HEK293 (cell line): ENCODE data around the gene PTPRH.
A peak's percentile ranks its signal among the peaks of the same experiment; 100 is the strongest.

Experiments
- CTCF ChIA-PET: fragments of 350-600 bp; formaldehyde crosslinking; extraction: SDS; loops from one replicate; lab custom pipeline; 2021; ENCODE audit warnings: antibody characterized with exemption; lab: Yijun Ruan, JAX
- POLR2A ChIA-PET: fragments of 300-600 bp; formaldehyde crosslinking; extraction: SDS; loops from one replicate; lab custom pipeline; 2020; ENCODE audit warnings: antibody characterized with exemption, inconsistent platforms; lab: Yijun Ruan, JAX
- H3K27ac ChIP-seq: fragments of 200-500 bp; sonication (Bioruptor generic); 2 replicates; pipeline ENCODE4 v1.5.1; 2014; ENCODE audit warnings: low read depth, low read length, control low read depth, inconsistent platforms; ENCODE audit errors: extremely low read depth
- H3K36me3 ChIP-seq, 2 experiments: fragments of 200-500 bp in 1 of 2; sonication (Bioruptor generic) in 1 of 2; 1 replicate in 1 of 2; 2 replicates in 1 of 2; pipeline ENCODE4 v1.5.1; 2014 to 2017; ENCODE audit warnings: inconsistent platforms in 2 of 2, low read length in 2 of 2; ENCODE audit not compliant: control insufficient read depth in 2 of 2, insufficient read depth in 1 of 2
- H3K4me1 ChIP-seq: fragments of 200-500 bp; sonication (Bioruptor generic); 2 replicates; pipeline ENCODE4 v1.5.1; 2014; ENCODE audit warnings: mild to moderate bottlenecking, low read length, inconsistent platforms; ENCODE audit not compliant: control insufficient read depth, insufficient read depth
- H3K4me3 ChIP-seq: 2 replicates; pipeline ENCODE4 v1.5.1; 2011; ENCODE audit warnings: low read depth, mild to moderate bottlenecking, control low read depth, low read length, moderate library complexity
- H3K9me3 ChIP-seq: fragments of 200-500 bp; sonication (Bioruptor generic); 2 replicates; pipeline ENCODE4 v1.5.1; 2014; ENCODE audit warnings: low read depth, low read length, inconsistent platforms; ENCODE audit not compliant: control insufficient read depth, insufficient read depth
- CTCF ChIP-seq: fragments of 450-650 bp; formaldehyde crosslinking; IDR thresholded peaks from 2 replicates; pipeline ENCODE4 v1.5.1; 2016; ENCODE audit warnings: missing biosample characterization, missing genetic modification characterization
- GLIS1 ChIP-seq: fragments of 450-650 bp; formaldehyde crosslinking; IDR thresholded peaks from 2 replicates; pipeline ENCODE4 v1.5.1; 2016; ENCODE audit warnings: missing biosample characterization, missing genetic modification characterization
- GLIS2 ChIP-seq: fragments of 450-650 bp; formaldehyde crosslinking; IDR thresholded peaks from 2 replicates; pipeline ENCODE4 v1.5.1; 2016; ENCODE audit warnings: missing biosample characterization, missing genetic modification characterization
- IKZF3 ChIP-seq: fragments of 450-650 bp; IDR thresholded peaks from 2 replicates; pipeline ENCODE4 v1.5.0; 2018; ENCODE audit warnings: missing biosample characterization, mild to moderate bottlenecking, missing genetic modification characterization, moderate library complexity
- KLF1 ChIP-seq: fragments of 450-650 bp; formaldehyde crosslinking; IDR thresholded peaks from 2 replicates; pipeline ENCODE4 v1.5.1; 2016; ENCODE audit warnings: missing biosample characterization, missing genetic modification characterization
- OVOL3 ChIP-seq: fragments of 450-650 bp; formaldehyde crosslinking; IDR thresholded peaks from 2 replicates; pipeline ENCODE4 v1.5.1; 2016; ENCODE audit warnings: missing biosample characterization, missing genetic modification characterization
- PBX3 ChIP-seq: sonication (generic); formaldehyde crosslinking; IDR thresholded peaks from 2 replicates; pipeline ENCODE4 v1.8.1; 2022; ENCODE audit warnings: mild to moderate bottlenecking, moderate library complexity, missing genetic modification reagents
- RBAK ChIP-seq: fragments of 450-650 bp; formaldehyde crosslinking; IDR thresholded peaks from 2 replicates; pipeline ENCODE4 v1.5.1; 2016; ENCODE audit warnings: missing biosample characterization, missing genetic modification characterization
- SP2 ChIP-seq: fragments of 450-650 bp; formaldehyde crosslinking; IDR thresholded peaks from 2 replicates; pipeline ENCODE4 v1.5.1; 2016; ENCODE audit warnings: missing biosample characterization, missing genetic modification characterization
- ZBTB20 ChIP-seq: fragments of 450-650 bp; formaldehyde crosslinking; IDR thresholded peaks from 2 replicates; pipeline ENCODE4 v1.5.1; 2016; ENCODE audit warnings: missing biosample characterization, missing genetic modification characterization
- ZBTB26 ChIP-seq: fragments of 450-650 bp; formaldehyde crosslinking; optimal IDR thresholded peaks from 2 replicates; pipeline ENCODE3; 2016; ENCODE audit warnings: missing biosample characterization, mild to moderate bottlenecking, missing genetic modification characterization
- ZEB2 ChIP-seq: fragments of 450-650 bp; formaldehyde crosslinking; IDR thresholded peaks from 2 replicates; pipeline ENCODE4 v1.5.1; 2016; ENCODE audit warnings: missing biosample characterization, missing genetic modification characterization
- ZFHX2 ChIP-seq: fragments of 450-650 bp; formaldehyde crosslinking; conservative IDR thresholded peaks from 2 replicates; pipeline ENCODE4 v1.5.1; 2016; ENCODE audit warnings: missing biosample characterization, missing genetic modification characterization
- ZNF121 ChIP-seq: fragments of 450-650 bp; formaldehyde crosslinking; IDR thresholded peaks from 2 replicates; pipeline ENCODE4 v1.5.1; 2016; ENCODE audit warnings: missing biosample characterization, missing genetic modification characterization
- ZNF335 ChIP-seq: fragments of 450-650 bp; formaldehyde crosslinking; conservative IDR thresholded peaks from 2 replicates; pipeline ENCODE4 v1.5.1; 2016; ENCODE audit warnings: missing biosample characterization, missing genetic modification characterization
- ZNF398 ChIP-seq: fragments of 450-650 bp; formaldehyde crosslinking; IDR thresholded peaks from 2 replicates; pipeline ENCODE4 v1.5.1; 2017; ENCODE audit warnings: missing biosample characterization, missing genetic modification characterization
- ZNF423 ChIP-seq: fragments of 450-650 bp; formaldehyde crosslinking; IDR thresholded peaks from 2 replicates; pipeline ENCODE4 v1.5.1; 2016; ENCODE audit warnings: missing biosample characterization, missing genetic modification characterization
- ZNF544 ChIP-seq: fragments of 450-650 bp; formaldehyde crosslinking; IDR thresholded peaks from 2 replicates; pipeline ENCODE4 v1.5.0; 2017; ENCODE audit warnings: missing biosample characterization, missing genetic modification characterization
- ZNF571 ChIP-seq: fragments of 450-650 bp; formaldehyde crosslinking; IDR thresholded peaks from 2 replicates; pipeline ENCODE4 v1.5.0; 2017; ENCODE audit warnings: missing biosample characterization, missing genetic modification characterization
- ZNF585B ChIP-seq: fragments of 450-650 bp; formaldehyde crosslinking; IDR thresholded peaks from 2 replicates; pipeline ENCODE4 v1.5.1; 2016; ENCODE audit warnings: missing biosample characterization, missing genetic modification characterization
- ZNF610 ChIP-seq: fragments of 450-650 bp; formaldehyde crosslinking; IDR thresholded peaks from 2 replicates; pipeline ENCODE4 v1.5.1; 2016; ENCODE audit warnings: missing biosample characterization, missing genetic modification characterization, borderline replicate concordance
- ZNF830 ChIP-seq: fragments of 450-650 bp; IDR thresholded peaks from 2 replicates; pipeline ENCODE4 v1.5.0; 2018; ENCODE audit warnings: missing biosample characterization, missing genetic modification characterization, low read depth, mild to moderate bottlenecking, moderate library complexity
- ZSCAN16 ChIP-seq: fragments of 450-650 bp; formaldehyde crosslinking; IDR thresholded peaks from 2 replicates; pipeline ENCODE4 v1.5.1; 2016; ENCODE audit warnings: missing biosample characterization, missing genetic modification characterization
- ZSCAN23 ChIP-seq: fragments of 450-650 bp; formaldehyde crosslinking; IDR thresholded peaks from 2 replicates; pipeline ENCODE4 v1.5.1; 2016; ENCODE audit warnings: missing biosample characterization, missing genetic modification characterization
- ZSCAN30 ChIP-seq: fragments of 450-650 bp; IDR thresholded peaks from 2 replicates; pipeline ENCODE4 v1.5.1; 2018; ENCODE audit warnings: missing biosample characterization, mild to moderate bottlenecking, missing genetic modification characterization, moderate library complexity

Gene PTPRH

DNA sequence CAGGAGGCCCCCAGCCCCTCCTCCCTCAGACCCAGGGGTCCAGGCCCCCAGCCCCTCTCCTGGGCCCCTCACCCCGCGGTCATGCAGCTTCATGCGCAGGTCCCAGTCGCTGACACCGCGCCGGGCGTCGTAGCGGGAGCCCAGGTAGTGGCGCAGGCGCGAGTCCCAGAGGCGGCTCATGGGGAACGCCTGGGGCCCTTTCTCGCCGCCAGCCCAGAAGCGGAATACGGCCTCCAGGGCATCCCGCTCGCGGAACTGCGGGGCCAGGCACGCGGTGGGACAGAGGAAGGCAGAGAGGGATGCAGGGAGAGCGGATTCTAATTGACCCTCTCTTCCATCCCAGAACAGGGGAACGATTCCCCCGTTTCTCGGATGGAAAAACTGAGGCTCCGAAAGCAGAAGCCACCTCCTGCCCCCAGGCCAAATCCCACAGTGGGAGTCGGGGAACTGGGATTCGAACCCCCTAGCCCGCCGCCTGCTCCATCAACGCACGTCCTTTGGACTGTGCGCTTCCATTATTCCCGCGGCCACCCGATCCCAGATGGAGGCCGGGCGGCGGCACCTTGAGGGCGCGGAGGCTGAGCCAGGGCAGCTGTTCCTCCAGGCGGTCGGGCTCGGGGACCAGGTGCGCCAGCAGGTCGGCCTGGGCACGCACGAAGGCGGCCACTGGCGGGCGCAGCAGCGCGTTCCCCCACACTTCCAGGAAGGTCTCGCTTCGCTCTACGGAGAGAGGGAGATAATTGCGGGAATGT lies 47.6 kb downstream of the PTPRH start (continued):
- TF ChIP-seq ZNF830 (tag by site-specific recombination) = no peak
- no peak for TF ChIP-seq ZSCAN16

DNA sequence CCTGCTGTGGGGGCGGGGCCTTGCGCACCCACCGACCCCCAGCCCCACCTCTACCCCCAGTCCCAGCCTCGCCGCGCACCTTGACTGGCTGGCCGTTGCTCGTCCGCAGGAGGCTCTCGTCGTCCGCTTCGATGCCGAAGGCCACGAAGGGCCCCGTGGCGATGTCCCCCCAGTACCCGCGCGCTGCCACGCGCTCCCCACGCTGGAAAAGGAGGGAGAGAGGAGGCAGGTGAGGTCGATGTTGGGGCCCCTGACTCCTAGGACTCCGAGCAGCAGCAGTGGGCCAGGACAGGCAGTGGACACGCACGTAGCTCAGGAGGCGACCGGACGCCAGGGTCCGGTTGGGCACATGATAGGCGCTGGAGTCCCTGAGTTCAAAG lies 48.3 kb downstream of the PTPRH start:
- no peak overlapping the region for H3K27ac ChIP-seq

DNA sequence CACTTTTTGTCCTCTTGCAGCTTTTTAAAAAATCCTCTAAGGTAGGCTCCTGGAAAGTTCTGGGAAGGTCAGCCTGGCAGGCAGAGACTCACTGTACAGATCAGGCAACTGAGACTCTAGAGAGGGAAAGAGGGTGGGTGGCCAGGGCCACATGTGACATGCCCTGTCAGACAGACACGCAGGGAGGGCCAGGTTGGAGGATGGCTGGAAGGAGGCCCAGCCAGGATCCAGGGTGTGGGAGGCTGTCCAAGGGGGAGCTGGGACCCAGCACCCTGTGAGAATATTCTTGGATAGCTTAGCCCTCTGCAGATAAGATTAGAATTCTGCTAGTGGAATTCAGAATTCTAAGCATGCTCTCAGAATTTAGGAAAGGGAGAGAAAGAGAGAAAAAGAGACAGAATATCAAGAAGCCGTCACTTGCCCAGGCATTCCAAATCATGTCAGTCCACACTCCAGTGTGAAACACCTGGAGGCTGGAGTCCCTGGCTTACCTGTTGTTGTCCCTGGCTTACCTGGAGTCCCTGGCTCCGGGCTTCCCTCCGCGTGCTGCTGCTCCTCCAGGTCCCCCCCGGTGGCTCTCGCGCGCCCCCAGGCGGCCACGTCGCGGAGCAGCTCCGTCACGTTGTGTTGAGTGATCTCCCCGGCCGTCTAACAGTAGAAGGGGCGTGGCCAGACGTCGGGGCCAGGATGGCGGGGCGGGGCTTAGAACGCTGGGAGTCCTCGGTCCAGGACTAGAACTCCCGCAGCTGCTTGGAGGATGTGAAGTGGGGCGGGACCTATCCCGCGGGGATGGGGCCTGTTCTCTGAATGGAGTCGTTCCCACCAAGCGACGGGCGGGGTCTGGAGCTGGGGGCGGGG lies 48.9 kb downstream of the PTPRH start:
- Histone ChIP-seq H3K27ac (0 out of 2 replicates have a peak overlapping the region, but pooled peaks have one; percentile 10), H3K4me3 (no peak overlapping the region), H3K4me1 (peaks cover 6% of the 10 kb centered on the region), H3K9me3 (no peaks in the 10 kb centered on the region), H3K36me3 (no peaks in the 10 kb centered on the region)
- ChIA-PET CTCF (interaction anchor here (0.6 to 4.5 kb wide), 48 partner anchors 9 to 772 kb away, joined by 3 to 107 read pairs (median 4); partner anchors contain the start of genes TMEM238, TNNT1 and ZNF784), POLR2A (interaction anchor here (0.6 to 2.8 kb wide), 14 partner anchors 14 to 478 kb away, joined by 3 to 19 read pairs (median 3); partner anchors contain the start of genes HSPBP1, PPP1R12C, PPP6R1 and RDH13)
- TF ChIP-seq ZBTB26 (tag by site-specific recombination) (peak; percentile 35), CTCF (tag by site-specific recombination) (peak; percentile 94), KLF1 (tag by site-specific recombination) (peak; percentile 56; the same call in 1 of the 2 replicates), ZNF585B (no peak), SP2 (tag by site-specific recombination) (peak; percentile 75), ZSCAN30 (peak; percentile 73), ZEB2 (tag by site-specific recombination) (peak; percentile 97), IKZF3 (tag by site-specific recombination) (peak; percentile 21; the same call in 1 of the 2 replicates), ZNF423 (tag by site-specific recombination) (no peak), ZNF335 (peak; percentile 20; the same call in 1 of the 2 replicates), ZSCAN16 (peak; percentile 74; the same call in 1 of the 2 replicates), GLIS1 (tag by site-specific recombination) (peak; percentile 49), ZNF571 (tag by site-specific recombination) (no peak), ZNF398 (tag by site-specific recombination) (no peak), ZNF121 (no peak), ZFHX2 (tag by site-specific recombination) (peak; percentile 31; the same call in 1 of the 2 replicates), ZNF544 (no peak)

More for the DNA sequence above, 48.3 kb downstream of the PTPRH start:
- no peak overlapping the region for H3K4me3 ChIP-seq
- no peaks in the 10 kb centered on the region for H3K9me3 ChIP-seq
- POLR2A ChIA-PET = interaction anchor here (0.6 to 2.8 kb wide), 6 partner anchors 20 to 478 kb away, joined by 3 to 19 read pairs (median 4); partner anchors contain the start of genes PPP1R12C, RDH13 and ZNF865
- H3K4me1 ChIP-seq = peaks cover 6% of the 10 kb centered on the region
- CTCF ChIA-PET = interaction anchor here (0.7 to 4.5 kb wide), 32 partner anchors 8 to 679 kb away, joined by 3 to 107 read pairs (median 5); partner anchors contain the start of genes TMEM238, TNNT1 and ZNF784
- no peak for TF ChIP-seq RBAK (tag by site-specific recombination)
- no peak for TF ChIP-seq ZSCAN23 (tag by site-specific recombination)
- no peak for TF ChIP-seq GLIS2 (tag by site-specific recombination)
- TF ChIP-seq PBX3 (CRISPR knock-in tag) = 0 out of 2 replicates have a peak, but pooled peaks have one; percentile 7
- no peak for TF ChIP-seq ZNF610 (tag by site-specific recombination)
- TF ChIP-seq ZBTB20 = no peak
- TF ChIP-seq OVOL3 = no peak
- no peaks in the 10 kb centered on the region for H3K36me3 ChIP-seq
